NB4 (cell line): Measurements from ENCODE around the gene ANO5.

ENCODE experiments used
- DNase-seq: peaks from one replicate; pipeline ENCODE4 v3.0.0; 2010; ENCODE audit warnings: low read depth
- H3K4me3 ChIP-seq: one replicate; pipeline ENCODE4 v1.5.1; 2011; ENCODE audit warnings: mild to moderate bottlenecking, low read depth, low read length, moderate library complexity
- MYC ChIP-seq: IDR thresholded peaks from 2 replicates; pipeline ENCODE4 v1.6.1; 2011; ENCODE audit warnings: low read depth, low read length
- POLR2A ChIP-seq: IDR thresholded peaks from 2 replicates; pipeline ENCODE4 v1.6.1; 2011; ENCODE audit warnings: mild to moderate bottlenecking; ENCODE audit not compliant: insufficient read length; ENCODE audit errors: extremely low read depth
- TF ChIP-seq, protein P1 (sequence below): IDR thresholded peaks from 2 replicates; pipeline ENCODE4 v1.6.1; 2011; ENCODE audit warnings: low read depth, low read length
- TF ChIP-seq, protein P2 (sequence below): IDR thresholded peaks from one replicate; pipeline ENCODE4 v1.5.1; 2012; ENCODE audit warnings: low read depth, low read length

ANO5 gene

DNA sequence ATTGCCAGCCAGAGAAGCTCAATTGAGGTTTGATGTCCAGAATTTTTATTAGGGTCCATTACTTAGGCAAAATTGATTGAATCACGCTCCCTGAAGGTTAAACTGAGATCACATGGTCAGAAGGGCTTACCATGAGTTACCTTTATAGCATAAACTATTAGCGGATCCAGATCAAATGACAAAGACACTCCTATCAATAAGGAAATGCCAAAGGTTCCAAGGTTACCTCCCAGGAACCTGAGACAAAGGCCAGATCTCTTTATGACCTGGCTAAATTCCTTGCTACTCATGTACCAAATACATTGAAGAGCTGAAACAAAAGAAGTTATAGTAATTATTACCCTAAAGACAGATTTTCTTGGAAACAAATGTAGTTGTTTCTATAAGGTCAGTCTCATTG lies 27.8 kb upstream of the ANO5 start:
- H3K4me3 ChIP-seq = no peak overlapping the region
- TF ChIP-seq, protein P1, sequence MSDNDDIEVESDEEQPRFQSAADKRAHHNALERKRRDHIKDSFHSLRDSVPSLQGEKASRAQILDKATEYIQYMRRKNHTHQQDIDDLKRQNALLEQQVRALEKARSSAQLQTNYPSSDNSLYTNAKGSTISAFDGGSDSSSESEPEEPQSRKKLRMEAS = no peak
- TF ChIP-seq, protein P2, sequence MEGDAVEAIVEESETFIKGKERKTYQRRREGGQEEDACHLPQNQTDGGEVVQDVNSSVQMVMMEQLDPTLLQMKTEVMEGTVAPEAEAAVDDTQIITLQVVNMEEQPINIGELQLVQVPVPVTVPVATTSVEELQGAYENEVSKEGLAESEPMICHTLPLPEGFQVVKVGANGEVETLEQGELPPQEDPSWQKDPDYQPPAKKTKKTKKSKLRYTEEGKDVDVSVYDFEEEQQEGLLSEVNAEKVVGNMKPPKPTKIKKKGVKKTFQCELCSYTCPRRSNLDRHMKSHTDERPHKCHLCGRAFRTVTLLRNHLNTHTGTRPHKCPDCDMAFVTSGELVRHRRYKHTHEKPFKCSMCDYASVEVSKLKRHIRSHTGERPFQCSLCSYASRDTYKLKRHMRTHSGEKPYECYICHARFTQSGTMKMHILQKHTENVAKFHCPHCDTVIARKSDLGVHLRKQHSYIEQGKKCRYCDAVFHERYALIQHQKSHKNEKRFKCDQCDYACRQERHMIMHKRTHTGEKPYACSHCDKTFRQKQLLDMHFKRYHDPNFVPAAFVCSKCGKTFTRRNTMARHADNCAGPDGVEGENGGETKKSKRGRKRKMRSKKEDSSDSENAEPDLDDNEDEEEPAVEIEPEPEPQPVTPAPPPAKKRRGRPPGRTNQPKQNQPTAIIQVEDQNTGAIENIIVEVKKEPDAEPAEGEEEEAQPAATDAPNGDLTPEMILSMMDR = no peak
- TF ChIP-seq MYC (no peak), POLR2A (no peak)
- no peak for DNase-seq

GRCh38 chr11:22165759-22166513 lies 26.9 kb upstream of the ANO5 start:
- TF ChIP-seq POLR2A = no peak
- TF ChIP-seq, protein P2 = no peak
- DNase-seq = no peak
- H3K4me3 ChIP-seq = no peak overlapping the region

- DNase-seq = peak; percentile 9
- no peak for TF ChIP-seq POLR2A
- H3K4me3 ChIP-seq = no peak overlapping the region
Observed at GRCh38 chr11:22169833-22170232, 23.1 kb upstream of the ANO5 start.

DNA sequence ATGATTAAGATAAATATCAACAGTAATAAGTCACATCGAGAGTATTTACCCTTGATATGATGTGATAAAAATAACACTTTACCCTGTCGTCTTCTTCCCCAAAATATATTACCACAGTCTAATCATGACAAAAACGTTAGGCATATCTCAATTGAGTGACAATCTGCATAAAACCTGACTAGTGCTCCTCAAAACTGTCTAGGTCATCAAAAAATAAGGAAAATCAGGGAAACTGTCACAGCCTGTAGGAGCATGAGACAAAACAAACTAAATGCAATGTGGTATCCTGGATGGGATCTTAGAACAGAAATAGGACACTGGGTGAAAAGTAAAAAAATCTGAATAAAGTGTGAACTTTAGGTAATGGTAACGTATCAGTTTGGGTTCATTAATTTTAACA lies 19.4 kb upstream of the ANO5 start:
- DNase-seq = no peak
- H3K4me3 ChIP-seq = no peak overlapping the region
- TF ChIP-seq, protein P1 = no peak
- TF ChIP-seq, protein P2 = no peak
- TF ChIP-seq MYC (no peak), POLR2A (no peak)

- no peak for TF ChIP-seq MYC
- TF ChIP-seq, protein P1 = no peak
- no peak for TF ChIP-seq POLR2A
- TF ChIP-seq, protein P2 = no peak
- no peak for DNase-seq
- H3K4me3 ChIP-seq = no peak overlapping the region
Observed at GRCh38 chr11:22177186-22177585, 15.7 kb upstream of the ANO5 start.

GRCh38 chr11:22179626-22180025 lies 13.3 kb upstream of the ANO5 start:
- no peak overlapping the region for H3K4me3 ChIP-seq
- no peak for DNase-seq
- TF ChIP-seq MYC (no peak), POLR2A (no peak)
- TF ChIP-seq, protein P1 = no peak
- TF ChIP-seq, protein P2 = no peak
